Measurements from ENCODE around the gene COL12A1.
A peak's percentile ranks its signal among the peaks of the same experiment; 100 is the strongest.

COL12A1 gene

DNA sequence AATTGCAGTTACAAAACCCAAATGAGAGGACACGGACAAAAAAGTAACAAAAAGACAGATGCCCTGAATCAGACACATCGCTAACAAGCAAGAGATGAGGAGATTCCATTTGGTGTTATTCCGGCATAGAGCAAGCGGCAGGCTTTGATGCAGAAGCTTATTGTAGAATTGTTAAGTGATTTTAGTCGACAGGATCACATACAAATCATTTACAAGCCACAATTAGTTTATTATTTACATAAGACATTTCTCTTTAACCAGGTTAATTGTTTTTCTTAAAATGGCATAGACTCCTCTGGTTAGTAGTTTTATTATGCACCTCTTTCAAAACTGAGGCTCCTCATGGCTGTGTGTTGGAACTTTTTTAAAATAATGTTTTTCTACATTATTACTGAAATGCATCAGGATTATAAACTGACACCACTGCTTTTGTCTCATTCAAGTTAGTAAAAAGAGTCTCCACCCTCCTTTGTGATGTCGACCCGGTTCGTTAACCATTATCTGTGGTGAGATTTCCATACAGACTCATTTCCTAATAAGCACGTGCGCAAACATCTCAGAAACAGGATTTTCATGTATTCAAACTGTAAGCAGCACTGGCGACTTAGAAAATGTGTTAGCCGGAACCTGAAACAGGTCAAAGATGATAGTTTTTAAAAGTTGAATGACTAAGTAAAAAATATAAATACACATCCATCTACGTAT is 119.8 kb downstream of the COL12A1 start:
- Histone ChIP-seq H3K4ac (ENCODE audit: low read depth in 1 of 2, low read length in 2 of 2) (no peak overlapping the region), H3K4me3 (ENCODE audit: insufficient read depth in 1 of 2, low read depth in 1 of 2, low read length in 2 of 2) (no peak overlapping the region), H2BK15ac (ENCODE audit: low read depth, poor library complexity, severe bottlenecking) (no peak overlapping the region), H3K9ac (ENCODE audit: low read length) (no peak overlapping the region), H2BK12ac (ENCODE audit: low read length in 2 of 2) (no peak overlapping the region), H3K79me1 (replicated peaks; ENCODE audit: low read length, poor library complexity, severe bottlenecking) (no peaks in the 10 kb centered on the region), H3K23ac (ENCODE audit: low read length in 2 of 2) (no peak overlapping the region), H3K18ac (ENCODE audit: low read depth in 1 of 2, low read length in 2 of 2) (no peak overlapping the region), H4K8ac (ENCODE audit: low read length) (no peak overlapping the region), H3K36me3 (ENCODE audit: control insufficient read depth in 1 of 2, insufficient read depth in 2 of 2, low read depth in 1 of 2, low read length in 2 of 2) (peaks cover 14 to 67% of the 10 kb centered on the region in 2 experiments), H3K4me2 (ENCODE audit: low read length, poor library complexity, severe bottlenecking) (no peak overlapping the region), H4K91ac (ENCODE audit: low read length) (no peak overlapping the region), H3K27me3 (ENCODE audit: control insufficient read depth in 1 of 2, insufficient read depth in 1 of 2, low read length in 2 of 2) (no peaks in the 10 kb centered on the region), H3K27ac (ENCODE audit: low read length, poor library complexity, severe bottlenecking) (no peak overlapping the region), H2BK120ac (ENCODE audit: low read depth, low read length) (no peak overlapping the region), H2AK5ac (ENCODE audit: low read length, severe bottlenecking) (no peak overlapping the region), H3K14ac (ENCODE audit: low read length in 2 of 2) (no peak overlapping the region), H2AFZ (ENCODE audit: low read depth, low read length) (no peak overlapping the region), H3K9me3 (ENCODE audit: control insufficient read depth, low read length) (no peaks in the 10 kb centered on the region), H3K4me1 (ENCODE audit: control insufficient read depth, insufficient read depth, low read depth, low read length) (peaks cover 4% of the 10 kb centered on the region), H2BK5ac (ENCODE audit: low read depth, low read length, poor library complexity, severe bottlenecking) (no peak overlapping the region)
- 97% methylated on average over 8 of the region's 13 CpGs for WGBS
- DNase-seq = no peak

- H2AFZ ChIP-seq (ENCODE audit: low read depth, low read length) = no peak overlapping the region
- H3K36me3 ChIP-seq (ENCODE audit: control insufficient read depth in 1 of 2, insufficient read depth in 2 of 2, low read depth in 1 of 2, low read length in 2 of 2) = peaks cover 12 to 56% of the 10 kb centered on the region in 2 experiments
- no peak overlapping the region for H3K14ac ChIP-seq (ENCODE audit: low read length in 2 of 2)
- DNase-seq = no peak
- H4K8ac ChIP-seq (ENCODE audit: low read length) = peak overlapping the region; percentile 82
- no peak overlapping the region for H4K91ac ChIP-seq (ENCODE audit: low read length)
- H2BK120ac ChIP-seq (ENCODE audit: low read depth, low read length) = no peak overlapping the region
- H3K18ac ChIP-seq (ENCODE audit: low read depth in 1 of 2, low read length in 2 of 2) = peak overlapping the region in 1 of 2 experiments; percentile 25
- H2BK15ac ChIP-seq (ENCODE audit: low read depth, poor library complexity, severe bottlenecking) = no peak overlapping the region
- H3K4me2 ChIP-seq (ENCODE audit: low read length, poor library complexity, severe bottlenecking) = no peak overlapping the region
- H3K27me3 ChIP-seq (ENCODE audit: control insufficient read depth in 1 of 2, insufficient read depth in 1 of 2, low read length in 2 of 2) = no peaks in the 10 kb centered on the region
- no peak overlapping the region for H3K23ac ChIP-seq (ENCODE audit: low read length in 2 of 2)
- no peaks in the 10 kb centered on the region for H3K9me3 ChIP-seq (ENCODE audit: control insufficient read depth, low read length)
- H2BK12ac ChIP-seq (ENCODE audit: low read length in 2 of 2) = no peak overlapping the region
- H2AK5ac ChIP-seq (ENCODE audit: low read length, severe bottlenecking) = no peak overlapping the region
- 55% methylated on average over 33 of the region's 33 CpGs for WGBS
- no peak overlapping the region for H3K9ac ChIP-seq (ENCODE audit: low read length)
- H3K27ac ChIP-seq (ENCODE audit: low read length, poor library complexity, severe bottlenecking) = no peak overlapping the region
- H3K4me1 ChIP-seq (ENCODE audit: control insufficient read depth, insufficient read depth, low read depth, low read length) = peaks cover 2% of the 10 kb centered on the region
- H2BK5ac ChIP-seq (ENCODE audit: low read depth, low read length, poor library complexity, severe bottlenecking) = no peak overlapping the region
- no peak overlapping the region for H3K4ac ChIP-seq (ENCODE audit: low read depth in 1 of 2, low read length in 2 of 2)
- H3K79me1 ChIP-seq (replicated peaks; ENCODE audit: low read length, poor library complexity, severe bottlenecking) = no peaks in the 10 kb centered on the region
- no peak overlapping the region for H3K4me3 ChIP-seq (ENCODE audit: insufficient read depth in 1 of 2, low read depth in 1 of 2, low read length in 2 of 2)
Measured at GRCh38 chr6:75084872-75085381, 120.9 kb downstream of the COL12A1 start.

DNA sequence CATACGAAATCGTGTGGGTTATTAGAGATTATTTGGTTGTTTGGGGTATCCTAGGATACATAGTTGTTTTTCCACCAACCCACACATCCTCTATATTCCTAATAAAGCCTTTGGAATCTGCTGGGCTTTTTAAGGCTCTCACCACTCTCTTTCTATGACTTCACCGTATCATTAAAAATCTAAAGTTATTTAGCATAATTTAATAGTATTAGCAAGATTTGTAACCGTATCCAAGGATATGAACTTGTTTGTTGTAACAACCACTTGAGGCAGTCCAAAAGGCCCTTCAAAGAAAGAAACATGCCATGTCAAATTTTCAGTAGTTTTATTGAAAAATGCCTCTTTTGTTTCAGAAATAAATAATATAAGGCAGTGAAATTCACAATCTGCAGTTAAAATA is 121.8 kb downstream of the COL12A1 start:
- no peak overlapping the region for H2BK5ac ChIP-seq (ENCODE audit: low read depth, low read length, poor library complexity, severe bottlenecking)
- no CpG with 5 or more reads among the region's 4 CpGs for WGBS
- H2BK12ac ChIP-seq (ENCODE audit: low read length in 2 of 2) = no peak overlapping the region

GRCh38 chr6:75081921-75082320 is 123.9 kb downstream of the COL12A1 start:
- no peak overlapping the region for H2BK5ac ChIP-seq (ENCODE audit: low read depth, low read length, poor library complexity, severe bottlenecking)
- H3K14ac ChIP-seq (ENCODE audit: low read length in 2 of 2) = no peak overlapping the region
- H3K27ac ChIP-seq (ENCODE audit: low read length, poor library complexity, severe bottlenecking) = no peak overlapping the region
- no peak overlapping the region for H2AFZ ChIP-seq (ENCODE audit: low read depth, low read length)
- no peaks in the 10 kb centered on the region for H3K27me3 ChIP-seq (ENCODE audit: control insufficient read depth in 1 of 2, insufficient read depth in 1 of 2, low read length in 2 of 2)
- H2BK12ac ChIP-seq (ENCODE audit: low read length in 2 of 2) = no peak overlapping the region
- peaks cover 7 to 33% of the 10 kb centered on the region in 2 experiments for H3K36me3 ChIP-seq (ENCODE audit: control insufficient read depth in 1 of 2, insufficient read depth in 2 of 2, low read depth in 1 of 2, low read length in 2 of 2)
- no peak for DNase-seq
- H3K4ac ChIP-seq (ENCODE audit: low read depth in 1 of 2, low read length in 2 of 2) = no peak overlapping the region
- H3K4me3 ChIP-seq (ENCODE audit: insufficient read depth in 1 of 2, low read depth in 1 of 2, low read length in 2 of 2) = no peak overlapping the region
- no peak overlapping the region for H2AK5ac ChIP-seq (ENCODE audit: low read length, severe bottlenecking)
- no peak overlapping the region for H3K4me2 ChIP-seq (ENCODE audit: low read length, poor library complexity, severe bottlenecking)
- H3K9me3 ChIP-seq (ENCODE audit: control insufficient read depth, low read length) = no peaks in the 10 kb centered on the region
- no peak overlapping the region for H3K23ac ChIP-seq (ENCODE audit: low read length in 2 of 2)
- H3K79me1 ChIP-seq (replicated peaks; ENCODE audit: low read length, poor library complexity, severe bottlenecking) = no peaks in the 10 kb centered on the region
- H2BK15ac ChIP-seq (ENCODE audit: low read depth, poor library complexity, severe bottlenecking) = no peak overlapping the region
- H2BK120ac ChIP-seq (ENCODE audit: low read depth, low read length) = no peak overlapping the region
- no peak overlapping the region for H4K91ac ChIP-seq (ENCODE audit: low read length)
- no peak overlapping the region for H3K18ac ChIP-seq (ENCODE audit: low read depth in 1 of 2, low read length in 2 of 2)
- peak overlapping the region; percentile 14 for H3K9ac ChIP-seq (ENCODE audit: low read length)
- H4K8ac ChIP-seq (ENCODE audit: low read length) = no peak overlapping the region
- peaks cover 2% of the 10 kb centered on the region for H3K4me1 ChIP-seq (ENCODE audit: control insufficient read depth, insufficient read depth, low read depth, low read length)

More for the DNA sequence above, 121.8 kb downstream of the COL12A1 start:
- no peaks in the 10 kb centered on the region for H3K27me3 ChIP-seq (ENCODE audit: control insufficient read depth in 1 of 2, insufficient read depth in 1 of 2, low read length in 2 of 2)
- no peak overlapping the region for H4K91ac ChIP-seq (ENCODE audit: low read length)
- no peak overlapping the region for H2AK5ac ChIP-seq (ENCODE audit: low read length, severe bottlenecking)
- H3K79me1 ChIP-seq (replicated peaks; ENCODE audit: low read length, poor library complexity, severe bottlenecking) = no peaks in the 10 kb centered on the region
- no peak overlapping the region for H3K9ac ChIP-seq (ENCODE audit: low read length)
- H3K36me3 ChIP-seq (ENCODE audit: control insufficient read depth in 1 of 2, insufficient read depth in 2 of 2, low read depth in 1 of 2, low read length in 2 of 2) = peaks cover 10 to 50% of the 10 kb centered on the region in 2 experiments
- H3K9me3 ChIP-seq (ENCODE audit: control insufficient read depth, low read length) = no peaks in the 10 kb centered on the region
- H2BK15ac ChIP-seq (ENCODE audit: low read depth, poor library complexity, severe bottlenecking) = no peak overlapping the region
- H3K27ac ChIP-seq (ENCODE audit: low read length, poor library complexity, severe bottlenecking) = no peak overlapping the region
- no peak overlapping the region for H2BK120ac ChIP-seq (ENCODE audit: low read depth, low read length)
- no peak overlapping the region for H3K23ac ChIP-seq (ENCODE audit: low read length in 2 of 2)
- no peak overlapping the region for H3K4me3 ChIP-seq (ENCODE audit: insufficient read depth in 1 of 2, low read depth in 1 of 2, low read length in 2 of 2)
- no peak overlapping the region for H3K14ac ChIP-seq (ENCODE audit: low read length in 2 of 2)
- no peak overlapping the region for H2AFZ ChIP-seq (ENCODE audit: low read depth, low read length)
- H3K4me2 ChIP-seq (ENCODE audit: low read length, poor library complexity, severe bottlenecking) = no peak overlapping the region
- H3K4ac ChIP-seq (ENCODE audit: low read depth in 1 of 2, low read length in 2 of 2) = no peak overlapping the region
- no peak overlapping the region for H4K8ac ChIP-seq (ENCODE audit: low read length)
- H3K18ac ChIP-seq (ENCODE audit: low read depth in 1 of 2, low read length in 2 of 2) = no peak overlapping the region
- no peak for DNase-seq
- H3K4me1 ChIP-seq (ENCODE audit: control insufficient read depth, insufficient read depth, low read depth, low read length) = peaks cover 2% of the 10 kb centered on the region

Measured in mesenchymal stem cell (in vitro differentiated cells and primary cell).